H1 (cell line): Measurements from ENCODE around the gene CAMK2D. TPM values are rescaled to one million over a fixed set of nuclear protein-coding genes. Genes with fewer than 3 reads are reported as not detected.

ENCODE experiments used
- CTCF ChIA-PET: fragments of 300-600 bp; sonication (Branson Sonifier 250); formaldehyde crosslinking; loops from one replicate; lab custom pipeline; 2021; ENCODE audit not compliant: partially characterized antibody; lab: Charles Lee
- POLR2A ChIA-PET: fragments of 300-600 bp; sonication (Branson Sonifier 250); formaldehyde crosslinking; loops from one replicate; lab custom pipeline; 2021; ENCODE audit warnings: inconsistent platforms; ENCODE audit not compliant: partially characterized antibody; lab: Charles Lee
- DNase-seq, 2 experiments: peaks; one replicate each; pipeline versions ENCODE4 v3.0.0 to v3.0.0-alpha.2; 2010 to 2022; ENCODE audit warnings: low spot score in 2 of 2, low read depth in 1 of 2, mixed read lengths in 1 of 2
- FAIRE-seq: peaks from 2 replicates; lab custom pipeline; 2011; peaks lifted over from hg19 to GRCh38; lab: Jason Lieb, UNC
- H2AFZ ChIP-seq: 2 replicates; pipeline ENCODE4 v1.8.1; 2012; ENCODE audit warnings: low read length, inconsistent platforms
- H2AK5ac ChIP-seq: 2 replicates; pipeline ENCODE4 v1.6.1; 2013; ENCODE audit warnings: low read depth, low read length
- H2BK120ac ChIP-seq: replicated peaks from 2 replicates; pipeline ENCODE3; 2013; ENCODE audit warnings: low read depth, low read length, inconsistent platforms
- H2BK12ac ChIP-seq: 2 replicates; pipeline ENCODE4 v1.6.1; 2013; ENCODE audit warnings: low read depth, low read length
- H2BK15ac ChIP-seq: 2 replicates; pipeline ENCODE4 v1.6.1; 2013; ENCODE audit warnings: low read length
- H2BK20ac ChIP-seq: 2 replicates; pipeline ENCODE4 v1.6.1; 2013; ENCODE audit warnings: low read length
- H2BK5ac ChIP-seq: 2 replicates; pipeline ENCODE4 v1.6.1; 2013; ENCODE audit warnings: low read depth, low read length
- H3K14ac ChIP-seq: 2 replicates; pipeline ENCODE4 v1.6.1; 2013; ENCODE audit warnings: inconsistent platforms; ENCODE audit not compliant: insufficient read length
- H3K18ac ChIP-seq: 2 replicates; pipeline ENCODE4 v1.6.1; 2013; ENCODE audit warnings: low read length; ENCODE audit errors: extremely low read depth
- H3K23ac ChIP-seq: 2 replicates; pipeline ENCODE4 v1.6.1; 2013; ENCODE audit warnings: inconsistent platforms; ENCODE audit not compliant: insufficient read length
- H3K23me2 ChIP-seq: 2 replicates; pipeline ENCODE4 v1.6.1; 2013; ENCODE audit warnings: low read depth, low read length
- H3K27ac ChIP-seq: 2 replicates; pipeline ENCODE4 v1.6.1; 2011; ENCODE audit warnings: low read depth, low read length, inconsistent platforms
- H3K27me3 ChIP-seq, 4 experiments: replicated peaks in 1 of 4; 1 replicate in 1 of 4; 2 replicates in 3 of 4; pipeline versions ENCODE4 v1.6.1 to v1.8.1; 2011 to 2013; ENCODE audit warnings: low read length in 3 of 4, mild to moderate bottlenecking in 3 of 4, inconsistent platforms in 2 of 4, mixed read lengths in 2 of 4, moderate library complexity in 1 of 4; ENCODE audit not compliant: control insufficient read depth in 3 of 4, insufficient read depth in 3 of 4; ENCODE audit errors: extremely low read depth in 1 of 4
- H3K36me3 ChIP-seq, 4 experiments: 2 replicates each; pipeline versions ENCODE4 v1.6.1 to v1.8.1; 2011 to 2013; ENCODE audit warnings: mild to moderate bottlenecking in 4 of 4, low read length in 3 of 4, moderate library complexity in 2 of 4, control low read depth in 1 of 4, inconsistent platforms in 1 of 4; ENCODE audit not compliant: insufficient read depth in 4 of 4, control insufficient read depth in 2 of 4
- H3K4ac ChIP-seq: replicated peaks from 2 replicates; pipeline ENCODE3; 2013; ENCODE audit warnings: low read length, low read depth, mixed read lengths, inconsistent platforms; ENCODE audit not compliant: insufficient read length
- H3K4me1 ChIP-seq, 4 experiments: replicated peaks in 1 of 4; 1 replicate in 1 of 4; 2 replicates in 3 of 4; pipeline versions ENCODE4 v1.6.1 to v1.8.1; 2011 to 2013; ENCODE audit warnings: low read length in 3 of 4, inconsistent platforms in 2 of 4, mixed read lengths in 1 of 4; ENCODE audit not compliant: insufficient read depth in 4 of 4, control insufficient read depth in 3 of 4
- H3K4me2 ChIP-seq, 2 experiments: 2 replicates each; pipeline versions ENCODE4 v1.6.1 to v1.8.1; 2011 to 2013; ENCODE audit warnings: low read depth in 2 of 2, low read length in 2 of 2, control low read depth in 1 of 2, inconsistent platforms in 1 of 2, mild to moderate bottlenecking in 1 of 2; ENCODE audit not compliant: insufficient read depth in 1 of 2
- H3K4me3 ChIP-seq, 4 experiments: fragments of 200-600, 300-600 bp in 1 of 4; sonication (generic), shearing (Covaris generic), sonication (Bioruptor Twin) in 1 of 4; 2 replicates each; pipeline versions ENCODE4 v1.5.1 to v1.8.1; 2011 to 2016; ENCODE audit warnings: low read length in 4 of 4, low read depth in 3 of 4, control low read depth in 2 of 4, inconsistent platforms in 2 of 4, mild to moderate bottlenecking in 2 of 4, mixed read lengths in 1 of 4, moderate library complexity in 1 of 4; ENCODE audit not compliant: insufficient read depth in 2 of 4; ENCODE audit errors: extremely low read depth in 1 of 4
- H3K56ac ChIP-seq: replicated peaks from 2 replicates; pipeline ENCODE3; 2013; ENCODE audit warnings: low read depth, mild to moderate bottlenecking, mixed read lengths, low read length, inconsistent platforms; ENCODE audit not compliant: insufficient read length
- H3K79me1 ChIP-seq: 2 replicates; pipeline ENCODE4 v1.6.1; 2013; ENCODE audit warnings: low read depth, low read length, control low read depth
- H3K79me2 ChIP-seq, 2 experiments: 2 replicates each; pipeline versions ENCODE4 v1.6.1 to v1.8.1; 2012 to 2013; ENCODE audit warnings: low read length in 2 of 2, mild to moderate bottlenecking in 2 of 2, inconsistent platforms in 1 of 2; ENCODE audit not compliant: insufficient read depth in 2 of 2, control insufficient read depth in 1 of 2
- H3K9ac ChIP-seq, 4 experiments: replicated peaks in 1 of 4; 1 replicate in 1 of 4; 2 replicates in 3 of 4; pipeline versions ENCODE4 v1.6.1 to v1.8.1; 2011 to 2013; ENCODE audit warnings: low read depth in 3 of 4, low read length in 3 of 4, control low read depth in 2 of 4, mild to moderate bottlenecking in 2 of 4, moderate library complexity in 2 of 4, inconsistent platforms in 1 of 4; ENCODE audit errors: extremely low read depth in 1 of 4
- H3K9me3 ChIP-seq, 2 experiments: 2 replicates each; pipeline versions ENCODE4 v1.6.1 to v1.8.1; 2012 to 2013; ENCODE audit warnings: mild to moderate bottlenecking in 2 of 2, moderate library complexity in 2 of 2, control low read depth in 1 of 2, inconsistent platforms in 1 of 2, low read depth in 1 of 2, low read length in 1 of 2, mixed read lengths in 1 of 2; ENCODE audit not compliant: insufficient read depth in 2 of 2
- H4K20me1 ChIP-seq, 2 experiments: replicated peaks in 1 of 2; 2 replicates each; pipeline versions ENCODE3 to v1.8.1; 2011 to 2013; ENCODE audit warnings: inconsistent platforms in 2 of 2, low read length in 2 of 2, mild to moderate bottlenecking in 1 of 2; ENCODE audit not compliant: insufficient read depth in 2 of 2, control insufficient read depth in 1 of 2
- H4K5ac ChIP-seq: 2 replicates; pipeline ENCODE4 v1.6.1; 2013; ENCODE audit warnings: low read length, low read depth, mixed read lengths, inconsistent platforms; ENCODE audit not compliant: insufficient read length
- H4K8ac ChIP-seq: 2 replicates; pipeline ENCODE4 v1.8.0; 2013; ENCODE audit warnings: mild to moderate bottlenecking, moderate library complexity, low read length, inconsistent platforms; ENCODE audit not compliant: insufficient read depth; ENCODE audit errors: extremely low read depth
- H4K91ac ChIP-seq: replicated peaks from 2 replicates; pipeline ENCODE3; 2013; ENCODE audit warnings: low read length, mixed read lengths, inconsistent platforms; ENCODE audit not compliant: insufficient read length
- POLR2A ChIP-seq, 2 experiments: IDR thresholded peaks; 1 replicate in 1 of 2; 2 replicates in 1 of 2; pipeline ENCODE4 v1.6.1; 2011; ENCODE audit warnings: low read depth in 2 of 2, low read length in 2 of 2, mild to moderate bottlenecking in 2 of 2; ENCODE audit errors: control extremely low read depth in 1 of 2
- RXRA ChIP-seq: IDR thresholded peaks from 2 replicates; pipeline ENCODE4 v1.6.1; 2011; ENCODE audit warnings: low read depth, mild to moderate bottlenecking, low read length, moderate library complexity; ENCODE audit not compliant: insufficient read depth
- SIN3A ChIP-seq, 2 experiments: IDR thresholded peaks in 1 of 2; conservative IDR thresholded peaks in 1 of 2; 2 replicates each; pipeline ENCODE4 v1.6.1; 2011 to 2012; ENCODE audit warnings: low read length in 2 of 2, improper control_type of control experiment in 1 of 2, low read depth in 1 of 2, mild to moderate bottlenecking in 1 of 2
- SP4 ChIP-seq: IDR thresholded peaks from 2 replicates; pipeline ENCODE4 v1.6.1; 2012; ENCODE audit warnings: low read length, inconsistent platforms
- TAF1 ChIP-seq: IDR thresholded peaks from 2 replicates; pipeline ENCODE4 v1.6.1; 2011; ENCODE audit warnings: mild to moderate bottlenecking, low read depth, low read length
- WGBS, 2 experiments: shearing (Covaris generic) in 1 of 2; methylation state at CpG; one replicate each; pipeline versions ENCODE4 v1.1.6 to v1.1.7; 2013 to 2015; ENCODE audit warnings: low lambda C conversion rate in 2 of 2, mixed read lengths in 2 of 2, inconsistent platforms in 1 of 2, low coverage in 1 of 2, missing lambda C conversion rate in 1 of 2; ENCODE audit not compliant: insufficient replicate concordance in 2 of 2, insufficient coverage in 1 of 2, insufficient read length in 1 of 2; ENCODE audit errors: extremely low coverage in 1 of 2, missing lambda C conversion rate in 1 of 2; 5-methylcytosine and 5-hydroxymethylcytosine counted together
- polyA plus RNA-seq, 7 experiments: library from polyadenylated mRNA; depleted of rRNA in 3 of 7; stranded (reverse) in 5 of 7; unstranded in 2 of 7; fragments of >200 nt in 5 of 7; fragments of 200-250 nt in 2 of 7; gene quantifications; 1 replicate in 5 of 7; 2 replicates in 1 of 7; 4 replicates in 1 of 7; pipeline versions ENCODE4 v1.2.1 to v1.2.3, GENCODE V29; 2011 to 2013; ENCODE audit warnings: missing spikeins in 2 of 7, mixed read lengths in 2 of 7
- total RNA-seq: library from RNA; stranded (reverse); fragmentation: NEBNext Ultra II Directional; extraction: Animal tissue kit (Norgen Biotek cat#: 25700); gene quantifications from 2 replicates; pipeline ENCODE4 v1.2.1, GENCODE V29; 2021
- TF ChIP-seq, protein P1 (sequence below), 3 experiments: IDR thresholded peaks; 1 replicate in 2 of 3; 2 replicates in 1 of 3; pipeline versions ENCODE4 v1.5.1 to v1.6.1; 2011; ENCODE audit warnings: low read length in 3 of 3, mild to moderate bottlenecking in 3 of 3, inconsistent platforms in 2 of 3, low read depth in 1 of 3, moderate library complexity in 1 of 3; ENCODE audit not compliant: insufficient read depth in 1 of 3; ENCODE audit errors: control extremely low read depth in 1 of 3

Gene CAMK2D
- total and polyA plus RNA-seq, 2 of the 8 experiments (the other 6 are each of a cell fraction or from before 2014, with no cell fraction given), result 3.2 to 7.0 TPM

DNA sequence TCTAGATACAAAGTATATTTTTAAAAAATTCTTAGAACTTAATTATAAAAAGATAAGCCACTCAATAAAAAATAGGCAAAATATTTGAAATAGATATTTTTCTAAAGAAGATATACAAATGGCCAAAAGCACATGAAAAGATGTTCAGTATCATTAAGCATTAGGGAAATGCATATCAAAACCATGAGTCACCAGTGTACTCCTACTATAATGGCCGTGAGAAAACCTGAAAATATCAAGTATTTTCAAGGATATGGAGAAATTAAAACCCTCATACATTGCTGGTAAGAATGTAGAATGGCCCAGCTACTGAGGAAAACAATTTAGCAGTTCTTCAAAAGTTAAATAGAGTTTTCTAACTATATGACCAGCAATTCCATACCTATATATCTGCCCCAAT lies 337.9 kb downstream of the CAMK2D start:
- FAIRE-seq, result no peak
- Histone ChIP-seq H2BK12ac (no peak overlapping the region), H3K18ac (no peak overlapping the region), H2AK5ac (no peak overlapping the region), H2BK15ac (no peak overlapping the region), H3K9me3 (peaks cover 6 to 7% of the 10 kb centered on the region in 2 experiments; a peak in 2 of 4 replicates), H3K23ac (no peak overlapping the region), H2BK120ac (no peak overlapping the region), H3K23me2 (no peaks in the 10 kb centered on the region), H3K4me3 (no peak overlapping the region), H3K27ac (no peak overlapping the region), H3K36me3 (no peaks in the 10 kb centered on the region), H3K14ac (no peak overlapping the region), H3K27me3 (no peaks in the 10 kb centered on the region), H3K4me1 (no peaks in the 10 kb centered on the region), H4K20me1 (no peaks in the 10 kb centered on the region), H2AFZ (no peak overlapping the region), H3K79me1 (no peaks in the 10 kb centered on the region), H3K4me2 (no peak overlapping the region), H3K9ac (no peak overlapping the region), H4K91ac (no peak overlapping the region), H3K4ac (no peak overlapping the region), H4K5ac (no peak overlapping the region), H2BK20ac (no peak overlapping the region), H3K79me2 (no peaks in the 10 kb centered on the region), H2BK5ac (no peak overlapping the region), H3K56ac (no peak overlapping the region), H4K8ac (no peak overlapping the region)
- WGBS, 2 experiments, result 87% methylated on average over 1 of the region's 1 CpG; no CpG with 5 or more reads in 1 of the 2 experiments
- CTCF ChIA-PET, result no interaction called here
- POLR2A ChIA-PET, result no interaction called here
- DNase-seq, result no peak
- TF ChIP-seq TAF1 (no peak), RXRA (no peak), SIN3A (conservative IDR thresholded peaks at IDR 0.05 in 1 of 2, IDR thresholded peaks at IDR 0.05 in 1 of 2; ENCODE audit: low read depth in 1 of 2, low read length in 2 of 2) (no peak), SP4 (no peak), POLR2A (IDR thresholded peaks at IDR 0.05; ENCODE audit: control extremely low read depth in 1 of 2, low read depth in 2 of 2, low read length in 2 of 2) (no peak)
- TF ChIP-seq, protein P1, sequence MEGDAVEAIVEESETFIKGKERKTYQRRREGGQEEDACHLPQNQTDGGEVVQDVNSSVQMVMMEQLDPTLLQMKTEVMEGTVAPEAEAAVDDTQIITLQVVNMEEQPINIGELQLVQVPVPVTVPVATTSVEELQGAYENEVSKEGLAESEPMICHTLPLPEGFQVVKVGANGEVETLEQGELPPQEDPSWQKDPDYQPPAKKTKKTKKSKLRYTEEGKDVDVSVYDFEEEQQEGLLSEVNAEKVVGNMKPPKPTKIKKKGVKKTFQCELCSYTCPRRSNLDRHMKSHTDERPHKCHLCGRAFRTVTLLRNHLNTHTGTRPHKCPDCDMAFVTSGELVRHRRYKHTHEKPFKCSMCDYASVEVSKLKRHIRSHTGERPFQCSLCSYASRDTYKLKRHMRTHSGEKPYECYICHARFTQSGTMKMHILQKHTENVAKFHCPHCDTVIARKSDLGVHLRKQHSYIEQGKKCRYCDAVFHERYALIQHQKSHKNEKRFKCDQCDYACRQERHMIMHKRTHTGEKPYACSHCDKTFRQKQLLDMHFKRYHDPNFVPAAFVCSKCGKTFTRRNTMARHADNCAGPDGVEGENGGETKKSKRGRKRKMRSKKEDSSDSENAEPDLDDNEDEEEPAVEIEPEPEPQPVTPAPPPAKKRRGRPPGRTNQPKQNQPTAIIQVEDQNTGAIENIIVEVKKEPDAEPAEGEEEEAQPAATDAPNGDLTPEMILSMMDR (IDR thresholded peaks at IDR 0.05; ENCODE audit: control extremely low read depth in 1 of 3, insufficient read depth in 1 of 3, low read depth in 1 of 3, low read length in 3 of 3), result no peak
